SK-N-SH (cell line): ENCODE results near the gene OAF.

ENCODE experiments used
- FOXM1 ChIP-seq: IDR thresholded peaks from 2 replicates; pipeline ENCODE4 v1.4.0; 2012; ENCODE audit warnings: low read depth, mild to moderate bottlenecking
- GABPA ChIP-seq: IDR thresholded peaks from 2 replicates; pipeline ENCODE4 v1.4.0; 2012; ENCODE audit warnings: low read depth, mild to moderate bottlenecking
- NFIC ChIP-seq: IDR thresholded peaks from 2 replicates; pipeline ENCODE4 v1.4.0; 2012; ENCODE audit warnings: borderline replicate concordance
- RCOR1 ChIP-seq: fragments of 150-350 bp; IDR thresholded peaks from 2 replicates; pipeline ENCODE4 v1.6.1; 2017; ENCODE audit warnings: antibody characterized with exemption, low read length
- RFX5 ChIP-seq: IDR thresholded peaks from 2 replicates; pipeline ENCODE4 v1.6.1; 2012; ENCODE audit warnings: mild to moderate bottlenecking, improper control_type of control experiment, low read length
- TAF1 ChIP-seq: IDR thresholded peaks from 2 replicates; pipeline ENCODE4 v1.6.1; 2012; ENCODE audit warnings: low read depth, mild to moderate bottlenecking, low read length, moderate library complexity, borderline replicate concordance
- TCF12 ChIP-seq: IDR thresholded peaks from 2 replicates; pipeline ENCODE4 v1.4.0; 2012
- TF ChIP-seq, protein P1 (sequence below): fragments of 150-350 bp; IDR thresholded peaks from 2 replicates; pipeline ENCODE4 v1.6.1; 2017; ENCODE audit warnings: antibody characterized with exemption, low read length, low read depth, borderline replicate concordance
- TF ChIP-seq, protein P2 (sequence below): IDR thresholded peaks from 2 replicates; pipeline ENCODE4 v1.6.1; 2012; ENCODE audit warnings: mild to moderate bottlenecking, low read depth, low read length, moderate library complexity
- TF ChIP-seq, protein P3 (sequence below): fragments of 200-600 bp; sonication (generic); IDR thresholded peaks from 2 replicates; pipeline ENCODE4 v1.6.1; 2017; ENCODE audit warnings: antibody characterized with exemption, mild to moderate bottlenecking, moderate library complexity
- TF ChIP-seq, protein P4 (sequence below): IDR thresholded peaks from 2 replicates; pipeline ENCODE4 v1.4.0; 2012; ENCODE audit warnings: low read depth

DNA sequence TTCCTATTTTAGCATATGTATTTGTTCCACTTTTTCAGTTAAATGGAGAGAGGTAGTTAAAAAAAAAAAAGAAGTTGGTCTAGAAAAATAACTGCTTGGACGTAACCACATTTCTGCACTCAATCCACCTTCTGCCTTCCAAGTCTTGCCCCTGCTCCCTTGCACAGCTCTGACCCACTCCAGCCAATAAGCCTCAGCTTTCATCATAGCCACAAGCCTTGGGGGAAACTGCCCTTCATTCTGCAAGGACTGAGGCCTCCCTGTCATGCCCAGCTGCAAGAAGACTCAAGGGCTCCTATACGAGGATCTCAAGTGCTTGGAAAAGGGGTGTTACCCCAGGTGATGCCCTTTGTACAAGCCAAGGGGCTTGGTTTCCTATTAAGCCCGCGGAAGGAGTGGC, 36.0 kb upstream of the OAF start:
- TF ChIP-seq, protein P1, sequence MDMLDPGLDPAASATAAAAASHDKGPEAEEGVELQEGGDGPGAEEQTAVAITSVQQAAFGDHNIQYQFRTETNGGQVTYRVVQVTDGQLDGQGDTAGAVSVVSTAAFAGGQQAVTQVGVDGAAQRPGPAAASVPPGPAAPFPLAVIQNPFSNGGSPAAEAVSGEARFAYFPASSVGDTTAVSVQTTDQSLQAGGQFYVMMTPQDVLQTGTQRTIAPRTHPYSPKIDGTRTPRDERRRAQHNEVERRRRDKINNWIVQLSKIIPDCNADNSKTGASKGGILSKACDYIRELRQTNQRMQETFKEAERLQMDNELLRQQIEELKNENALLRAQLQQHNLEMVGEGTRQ = no peak
- TF ChIP-seq TCF12 = no peak
- TF ChIP-seq, protein P2, sequence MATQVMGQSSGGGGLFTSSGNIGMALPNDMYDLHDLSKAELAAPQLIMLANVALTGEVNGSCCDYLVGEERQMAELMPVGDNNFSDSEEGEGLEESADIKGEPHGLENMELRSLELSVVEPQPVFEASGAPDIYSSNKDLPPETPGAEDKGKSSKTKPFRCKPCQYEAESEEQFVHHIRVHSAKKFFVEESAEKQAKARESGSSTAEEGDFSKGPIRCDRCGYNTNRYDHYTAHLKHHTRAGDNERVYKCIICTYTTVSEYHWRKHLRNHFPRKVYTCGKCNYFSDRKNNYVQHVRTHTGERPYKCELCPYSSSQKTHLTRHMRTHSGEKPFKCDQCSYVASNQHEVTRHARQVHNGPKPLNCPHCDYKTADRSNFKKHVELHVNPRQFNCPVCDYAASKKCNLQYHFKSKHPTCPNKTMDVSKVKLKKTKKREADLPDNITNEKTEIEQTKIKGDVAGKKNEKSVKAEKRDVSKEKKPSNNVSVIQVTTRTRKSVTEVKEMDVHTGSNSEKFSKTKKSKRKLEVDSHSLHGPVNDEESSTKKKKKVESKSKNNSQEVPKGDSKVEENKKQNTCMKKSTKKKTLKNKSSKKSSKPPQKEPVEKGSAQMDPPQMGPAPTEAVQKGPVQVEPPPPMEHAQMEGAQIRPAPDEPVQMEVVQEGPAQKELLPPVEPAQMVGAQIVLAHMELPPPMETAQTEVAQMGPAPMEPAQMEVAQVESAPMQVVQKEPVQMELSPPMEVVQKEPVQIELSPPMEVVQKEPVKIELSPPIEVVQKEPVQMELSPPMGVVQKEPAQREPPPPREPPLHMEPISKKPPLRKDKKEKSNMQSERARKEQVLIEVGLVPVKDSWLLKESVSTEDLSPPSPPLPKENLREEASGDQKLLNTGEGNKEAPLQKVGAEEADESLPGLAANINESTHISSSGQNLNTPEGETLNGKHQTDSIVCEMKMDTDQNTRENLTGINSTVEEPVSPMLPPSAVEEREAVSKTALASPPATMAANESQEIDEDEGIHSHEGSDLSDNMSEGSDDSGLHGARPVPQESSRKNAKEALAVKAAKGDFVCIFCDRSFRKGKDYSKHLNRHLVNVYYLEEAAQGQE = no peak
- no peak for TF ChIP-seq RFX5
- no peak for TF ChIP-seq NFIC
- no peak for TF ChIP-seq FOXM1
- TF ChIP-seq, protein P3, sequence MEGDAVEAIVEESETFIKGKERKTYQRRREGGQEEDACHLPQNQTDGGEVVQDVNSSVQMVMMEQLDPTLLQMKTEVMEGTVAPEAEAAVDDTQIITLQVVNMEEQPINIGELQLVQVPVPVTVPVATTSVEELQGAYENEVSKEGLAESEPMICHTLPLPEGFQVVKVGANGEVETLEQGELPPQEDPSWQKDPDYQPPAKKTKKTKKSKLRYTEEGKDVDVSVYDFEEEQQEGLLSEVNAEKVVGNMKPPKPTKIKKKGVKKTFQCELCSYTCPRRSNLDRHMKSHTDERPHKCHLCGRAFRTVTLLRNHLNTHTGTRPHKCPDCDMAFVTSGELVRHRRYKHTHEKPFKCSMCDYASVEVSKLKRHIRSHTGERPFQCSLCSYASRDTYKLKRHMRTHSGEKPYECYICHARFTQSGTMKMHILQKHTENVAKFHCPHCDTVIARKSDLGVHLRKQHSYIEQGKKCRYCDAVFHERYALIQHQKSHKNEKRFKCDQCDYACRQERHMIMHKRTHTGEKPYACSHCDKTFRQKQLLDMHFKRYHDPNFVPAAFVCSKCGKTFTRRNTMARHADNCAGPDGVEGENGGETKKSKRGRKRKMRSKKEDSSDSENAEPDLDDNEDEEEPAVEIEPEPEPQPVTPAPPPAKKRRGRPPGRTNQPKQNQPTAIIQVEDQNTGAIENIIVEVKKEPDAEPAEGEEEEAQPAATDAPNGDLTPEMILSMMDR = no peak
- TF ChIP-seq GABPA = no peak
- TF ChIP-seq RCOR1 = no peak
- no peak for TF ChIP-seq TAF1
- TF ChIP-seq, protein P4, sequence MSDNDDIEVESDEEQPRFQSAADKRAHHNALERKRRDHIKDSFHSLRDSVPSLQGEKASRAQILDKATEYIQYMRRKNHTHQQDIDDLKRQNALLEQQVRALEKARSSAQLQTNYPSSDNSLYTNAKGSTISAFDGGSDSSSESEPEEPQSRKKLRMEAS = no peak
